H54 (cell line): ENCODE measurements around the gene ELP1.
"Not testable (repeated sequence)": the region's sequence is repeated elsewhere in the genome, so short reads cannot be mapped to it uniquely, and the experiment has no call there.

Experiments used
- DNase-seq: peaks from one replicate; pipeline ENCODE4 v3.0.0; 2011; ENCODE audit warnings: low spot score, mixed read lengths; ENCODE audit not compliant: insufficient read length
- FAIRE-seq: peaks from 3 replicates; lab custom pipeline; 2011; peaks lifted over from hg19 to GRCh38; lab: Jason Lieb, UNC
- POLR2A ChIP-seq: IDR thresholded peaks from 2 replicates; pipeline ENCODE4 v1.6.1; 2011; ENCODE audit warnings: low read depth, mild to moderate bottlenecking, low read length

ELP1 gene

GRCh38 chr9:108933718-108934322 is at the start of gene ELP1:
ELP1 (minus strand) TSS chr9:108934124; CDS start chr9:108931146, 2,978 bp downstream.
- peak; percentile 82 for TF ChIP-seq POLR2A
- DNase-seq (peak; percentile 96), FAIRE-seq (peak; percentile 93)

GRCh38 chr9:108980893-108981292 is 47.0 kb upstream of the ELP1 start:
- FAIRE-seq (peak; percentile 55), DNase-seq (no peak)
- TF ChIP-seq POLR2A, result no peak

GRCh38 chr9:108978205-108978604 is 44.3 kb upstream of the ELP1 start:
- DNase-seq (no peak), FAIRE-seq (peak; percentile 62)
- no peak for TF ChIP-seq POLR2A

GRCh38 chr9:108973895-108974294 is 40.0 kb upstream of the ELP1 start:
- no peak for TF ChIP-seq POLR2A
- FAIRE-seq (peak; percentile 48), DNase-seq (no peak)

- no peak for TF ChIP-seq POLR2A
- DNase-seq, result no peak
- FAIRE-seq, result peak; percentile 41
Observed at GRCh38 chr9:108972626-108973209, 38.8 kb upstream of the ELP1 start.

- FAIRE-seq (peak; percentile 62), DNase-seq (no peak)
- no peak for TF ChIP-seq POLR2A
Observed at GRCh38 chr9:108972186-108972585, 38.3 kb upstream of the ELP1 start.

- not testable (repeated sequence) for DNase-seq
- peak; percentile 27 for FAIRE-seq
Observed at GRCh38 chr9:108971392-108971791, 37.5 kb upstream of the ELP1 start.

- TF ChIP-seq POLR2A, result no peak
- FAIRE-seq (peak; percentile 53), DNase-seq (no peak)
Observed at GRCh38 chr9:108967916-108968315, 34.0 kb upstream of the ELP1 start.

- DNase-seq, result no peak
- no peak for TF ChIP-seq POLR2A
- FAIRE-seq, result peak; percentile 94
Observed at GRCh38 chr9:108963459-108964143, 29.7 kb upstream of the ELP1 start.

GRCh38 chr9:108961151-108961550 is 27.2 kb upstream of the ELP1 start:
- DNase-seq (no peak), FAIRE-seq (peak; percentile 75)
- TF ChIP-seq POLR2A, result no peak

GRCh38 chr9:108960331-108960730 is 26.4 kb upstream of the ELP1 start:
- TF ChIP-seq POLR2A, result no peak
- DNase-seq, result no peak
- no peak for FAIRE-seq

GRCh38 chr9:108956631-108957026 is 22.7 kb upstream of the ELP1 start:
- no peak for DNase-seq
- TF ChIP-seq POLR2A, result no peak
- no peak for FAIRE-seq

GRCh38 chr9:108956022-108956630 is 22.2 kb upstream of the ELP1 start:
- FAIRE-seq (peak; percentile 77), DNase-seq (no peak)
- no peak for TF ChIP-seq POLR2A

- peak; percentile 95 for FAIRE-seq
- no peak for DNase-seq
- no peak for TF ChIP-seq POLR2A
Observed at GRCh38 chr9:108953983-108954574, 20.2 kb upstream of the ELP1 start.
